Measurements from ENCODE around the gene NXT1. TPM values are rescaled to one million over a fixed set of nuclear protein-coding genes. Genes with fewer than 3 reads are reported as not detected.
"Not testable (repeated sequence)": the region's sequence is repeated elsewhere in the genome, so short reads cannot be mapped to it uniquely, and the experiment has no call there.

Gene NXT1
- 11.1 TPM for polyA plus RNA-seq (ENCODE audit: insufficient read length)

DNA sequence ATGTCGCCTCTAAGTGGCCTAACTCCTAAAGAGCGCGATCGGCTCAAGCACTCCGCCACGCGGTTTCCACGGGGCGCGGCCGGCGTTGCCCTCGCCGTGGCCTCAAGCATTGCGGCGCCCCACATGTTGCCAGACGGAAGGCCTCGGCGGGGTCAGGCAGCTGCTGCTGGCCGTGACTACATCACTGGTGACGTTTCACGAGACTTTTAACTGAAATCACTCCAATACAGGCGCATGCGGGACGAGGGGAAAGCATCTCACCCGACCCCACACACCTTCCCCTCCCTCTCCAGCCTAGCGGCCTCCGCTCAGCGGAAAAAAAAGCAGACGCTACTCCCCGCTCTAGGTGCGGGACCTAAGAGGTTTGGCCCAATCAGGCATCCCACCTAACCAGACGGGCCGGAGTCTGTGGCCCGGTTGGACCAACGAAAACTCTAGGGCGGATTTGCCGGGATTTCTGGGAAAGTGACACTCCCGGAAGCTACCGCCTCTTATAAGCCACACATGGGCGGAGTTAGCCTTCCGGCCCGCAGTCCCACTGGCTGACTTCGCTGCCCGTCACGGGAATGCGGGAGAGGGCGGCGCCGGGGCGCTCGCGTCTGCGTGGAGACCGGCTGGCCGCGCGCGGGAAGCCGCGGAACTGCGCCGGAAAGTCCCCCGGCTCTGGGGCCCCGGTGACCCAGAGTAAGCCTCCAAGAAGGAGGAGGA, at the start of gene NXT1:
Gene NXT1 (plus strand): TSS at position 596 of the 708 bp plus-strand sequence. CDS start 3,251 bp downstream, outside the sequence.
- DNase-seq = peak; percentile 98

DNA sequence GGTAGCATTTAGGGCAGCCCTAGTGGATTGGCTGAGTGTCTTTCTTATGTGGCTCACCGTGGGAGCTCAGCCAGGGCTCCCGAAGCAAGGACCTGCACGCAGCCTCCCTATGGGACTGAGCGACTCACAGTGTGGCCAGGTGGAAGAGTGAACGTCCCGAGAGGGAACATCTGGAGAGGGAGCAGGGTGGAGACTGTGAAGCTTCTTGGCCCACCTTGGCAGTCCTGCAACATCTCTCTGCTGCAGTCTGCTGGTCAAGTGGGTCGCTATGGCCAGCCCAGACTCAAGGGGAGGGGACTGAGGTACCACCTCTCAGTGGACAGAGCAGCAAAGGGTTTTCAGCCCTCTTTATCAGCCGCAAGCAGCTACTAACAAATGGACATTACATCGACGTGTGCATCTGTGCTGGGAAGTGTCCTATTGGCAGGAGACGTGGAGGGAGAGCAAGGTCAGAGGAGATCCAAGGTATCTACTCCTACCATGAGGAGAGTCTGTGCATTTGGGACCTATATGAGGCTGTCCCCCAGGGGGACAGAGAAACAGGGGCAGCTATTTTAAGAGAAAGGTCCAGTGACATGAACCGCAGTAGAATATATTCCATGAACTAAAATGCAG, 49.0 kb upstream of the NXT1 start:
- no peak for DNase-seq

DNA sequence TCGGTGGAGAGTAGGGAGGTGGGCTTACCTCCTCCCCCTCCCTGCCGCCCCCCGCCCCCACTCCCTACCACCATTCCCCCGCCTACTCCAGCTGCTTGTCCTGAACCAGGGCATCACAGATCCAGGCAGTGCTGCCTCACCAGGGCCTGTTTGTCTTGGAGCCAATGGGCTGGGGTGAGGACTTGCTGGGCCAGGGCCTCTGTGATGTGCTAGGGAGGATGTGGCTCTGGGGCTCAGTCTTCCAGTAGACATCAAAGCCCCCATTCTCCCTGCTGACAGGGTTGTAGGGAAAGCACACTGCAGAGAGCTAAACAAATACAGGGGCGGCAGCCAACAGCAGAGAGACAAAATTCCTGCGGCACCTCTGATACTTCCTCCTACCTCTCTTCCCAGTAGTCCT, 48.2 kb upstream of the NXT1 start:
- DNase-seq = no peak

DNA sequence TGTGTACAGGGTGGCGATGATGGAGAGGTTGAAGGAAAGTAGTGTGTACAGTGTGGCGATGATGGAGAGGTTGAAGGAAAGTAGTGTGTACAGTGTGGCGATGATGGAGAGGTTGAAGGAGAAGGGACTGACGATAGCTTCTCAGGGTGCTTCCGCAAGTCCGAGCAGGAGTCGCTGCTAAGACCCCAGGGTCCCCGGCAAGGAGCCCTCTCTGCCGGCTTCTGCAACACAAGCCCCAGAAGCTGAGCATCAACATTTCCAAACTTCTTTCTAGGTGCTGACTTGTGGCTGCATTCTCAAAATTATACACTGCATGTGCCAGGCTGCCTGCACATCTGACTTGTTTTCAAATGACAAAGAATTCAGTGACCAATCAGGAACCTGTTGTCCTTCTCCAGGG, 47.8 kb upstream of the NXT1 start:
- DNase-seq = no peak

DNA sequence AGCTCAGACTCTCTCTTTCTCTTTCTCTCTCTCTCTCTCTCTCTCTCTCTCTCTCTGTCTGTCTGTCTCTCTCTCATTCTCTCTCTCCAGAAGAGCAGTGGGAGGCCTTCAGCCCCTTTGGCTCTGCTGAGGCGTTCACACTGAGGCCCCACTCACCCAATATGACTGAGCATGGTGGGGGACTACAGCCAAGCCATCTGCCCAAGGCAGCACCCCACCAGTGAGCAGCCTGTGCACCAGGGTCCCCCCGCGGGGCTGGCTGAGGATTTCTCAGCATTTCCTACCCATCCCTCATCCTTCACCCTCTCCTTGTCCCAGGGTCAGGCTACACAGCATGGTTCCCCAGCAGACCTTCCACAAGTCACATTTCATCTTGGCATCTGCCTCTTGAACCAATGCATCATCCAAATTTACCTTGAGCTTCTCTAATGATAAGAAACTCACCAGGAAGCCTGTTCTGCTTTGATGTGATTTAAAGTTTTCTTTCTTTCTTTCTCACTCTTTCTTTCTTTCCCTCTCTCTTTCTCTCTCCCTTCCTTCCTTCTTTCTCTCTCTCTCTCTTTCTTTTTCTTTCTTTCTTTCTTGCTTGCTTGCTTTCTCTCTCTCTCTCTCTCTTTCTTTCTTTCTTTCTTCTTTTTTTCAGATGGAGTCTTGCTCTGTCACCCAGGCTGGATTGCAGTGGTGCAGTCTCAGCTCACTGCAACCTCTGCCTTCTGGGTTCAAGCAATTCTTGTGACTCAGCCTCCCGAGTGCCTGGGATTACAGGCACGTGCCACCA, 47.1 kb upstream of the NXT1 start:
- DNase-seq = no peak

DNA sequence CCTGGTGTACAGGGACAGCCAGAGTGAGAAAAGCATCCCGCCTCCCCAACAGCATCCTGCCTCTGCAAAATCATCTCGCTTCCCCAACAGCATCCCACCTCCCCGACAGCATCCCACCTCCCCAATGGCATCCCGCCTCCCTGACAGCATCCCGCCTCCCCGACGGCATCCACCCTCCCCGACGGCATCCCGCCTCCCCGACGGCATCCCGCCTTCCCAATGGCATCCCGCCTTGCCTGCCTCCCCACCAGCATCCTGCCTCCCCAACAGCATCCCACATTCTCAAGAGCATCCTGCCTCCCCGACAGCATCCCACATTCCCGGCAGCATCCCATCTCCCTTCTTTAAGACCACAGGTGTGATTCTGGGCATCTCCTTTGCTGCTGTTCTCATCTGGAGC, 46.0 kb upstream of the NXT1 start:
- DNase-seq = no peak

DNA sequence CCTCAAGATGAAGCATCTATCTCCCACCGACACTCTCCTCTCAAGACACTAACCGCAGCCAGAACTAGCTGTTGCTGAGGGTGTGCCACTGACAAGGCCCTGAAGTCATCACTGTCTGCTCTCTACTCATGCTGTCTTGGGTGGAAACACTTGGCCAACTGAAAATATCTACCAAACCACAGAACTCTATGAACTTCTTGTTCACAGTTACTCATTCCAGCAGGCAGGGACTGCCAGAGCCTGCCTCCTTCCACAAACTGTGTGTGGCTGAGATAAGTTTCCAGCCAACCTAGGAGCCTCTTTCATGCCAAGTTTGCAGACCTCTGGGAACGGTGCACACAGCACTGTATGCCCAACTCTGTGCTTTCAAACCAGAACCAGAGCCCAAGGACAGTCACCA, 45.5 kb upstream of the NXT1 start:
- no peak for DNase-seq

DNA sequence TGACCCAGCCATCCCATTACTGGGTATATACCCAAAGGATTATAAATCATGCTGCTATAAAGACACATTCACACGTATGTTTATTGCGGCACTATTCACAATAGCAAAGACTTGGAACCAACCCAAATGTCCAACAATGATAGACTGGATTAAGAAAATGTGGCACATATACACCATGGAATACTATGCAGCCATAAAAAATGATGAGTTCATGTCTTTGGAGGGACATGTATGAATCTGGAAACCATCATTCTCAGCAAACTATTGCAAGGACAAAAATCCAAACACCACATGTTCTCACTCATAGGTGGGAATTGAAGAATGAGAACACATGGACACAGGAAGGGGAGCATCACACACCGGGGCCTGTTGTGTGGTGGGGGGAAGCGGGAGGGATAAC, 43.2 kb upstream of the NXT1 start:
- DNase-seq = not testable (repeated sequence)

DNA sequence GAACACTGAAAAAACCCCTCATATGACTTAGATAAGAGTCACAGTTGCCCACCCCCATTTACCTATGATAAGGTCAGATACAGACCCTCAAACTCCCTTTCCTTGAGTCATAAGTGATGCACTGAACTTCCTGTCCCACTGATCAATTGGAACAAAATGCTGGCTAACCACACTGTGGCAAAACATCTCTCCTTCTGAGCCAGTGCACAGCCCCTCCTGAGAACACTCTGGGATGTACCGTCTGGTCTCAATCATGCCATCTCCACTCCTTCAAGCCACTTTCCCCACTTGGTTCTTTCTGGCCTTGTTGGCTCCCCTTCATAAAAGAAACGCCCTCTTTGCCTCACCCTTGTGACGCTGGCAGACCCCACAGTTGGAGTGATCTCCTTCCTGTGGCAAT, 42.6 kb upstream of the NXT1 start:
- DNase-seq = no peak

DNA sequence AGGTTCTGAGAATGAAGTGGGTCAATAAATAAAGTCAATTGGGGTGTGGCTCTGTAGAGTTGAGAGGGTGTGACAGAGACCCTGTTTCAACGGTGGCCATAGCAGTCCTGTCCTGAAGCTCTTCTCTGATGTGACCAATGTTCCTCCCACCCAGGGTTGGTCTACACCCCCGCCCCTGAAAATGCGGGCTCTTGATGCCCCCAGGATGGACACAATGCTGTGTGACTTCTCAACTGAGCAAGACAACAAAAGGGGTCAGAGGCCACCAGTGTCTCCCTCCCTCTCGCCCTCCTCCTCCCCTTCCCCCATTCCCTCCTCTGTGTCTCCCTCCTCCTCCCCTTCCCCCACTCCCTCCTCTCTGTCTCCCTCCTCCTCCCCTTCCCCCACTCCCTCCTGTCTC, 41.7 kb upstream of the NXT1 start:
- no peak for DNase-seq

DNA sequence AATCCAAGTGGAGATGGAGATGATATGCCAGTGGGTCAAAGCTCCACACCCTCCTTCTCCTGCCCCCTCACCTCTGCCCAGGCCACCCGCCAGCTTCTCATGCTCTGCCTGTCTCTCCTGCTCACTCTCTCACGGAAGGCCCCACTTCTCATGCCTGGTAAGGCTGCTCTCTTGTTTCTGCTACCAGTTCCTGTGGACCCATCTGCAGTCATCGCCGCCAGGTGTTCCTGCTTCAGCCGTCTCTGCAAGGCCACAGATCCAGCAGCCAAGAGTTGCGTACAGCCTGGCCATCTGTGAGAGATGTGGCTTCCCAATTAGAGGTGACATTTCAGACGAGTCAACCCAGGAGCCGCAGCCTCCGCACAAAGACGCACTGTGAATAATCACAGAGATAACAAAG, 40.8 kb upstream of the NXT1 start:
- no peak for DNase-seq

DNA sequence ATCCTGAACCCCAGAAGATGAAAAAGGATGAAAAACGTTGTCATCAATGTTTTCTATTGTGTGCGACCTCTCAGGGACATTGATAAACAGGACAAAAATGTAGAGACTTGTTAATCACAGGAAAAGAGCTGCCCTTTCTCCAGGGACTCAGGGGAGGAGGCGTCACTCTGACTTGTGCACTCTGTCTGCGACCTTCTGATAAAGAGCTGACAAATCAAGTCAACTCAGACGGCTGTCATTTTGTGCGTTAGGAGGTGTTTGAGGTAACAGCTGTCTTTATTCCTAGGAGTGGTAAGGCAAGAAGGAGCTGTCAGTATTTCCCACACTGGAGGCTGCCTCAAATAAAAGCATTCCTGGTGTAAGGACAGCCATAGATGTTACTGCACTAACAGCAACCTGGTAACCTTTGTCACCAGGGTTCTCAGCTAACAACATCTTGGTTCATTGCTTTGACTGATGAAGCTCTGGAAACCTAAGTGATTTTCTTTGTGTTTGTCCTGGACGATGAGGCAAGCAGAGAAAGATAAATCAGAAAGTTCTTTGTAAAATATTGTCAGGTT, 38.6 kb upstream of the NXT1 start:
- no peak for DNase-seq

DNA sequence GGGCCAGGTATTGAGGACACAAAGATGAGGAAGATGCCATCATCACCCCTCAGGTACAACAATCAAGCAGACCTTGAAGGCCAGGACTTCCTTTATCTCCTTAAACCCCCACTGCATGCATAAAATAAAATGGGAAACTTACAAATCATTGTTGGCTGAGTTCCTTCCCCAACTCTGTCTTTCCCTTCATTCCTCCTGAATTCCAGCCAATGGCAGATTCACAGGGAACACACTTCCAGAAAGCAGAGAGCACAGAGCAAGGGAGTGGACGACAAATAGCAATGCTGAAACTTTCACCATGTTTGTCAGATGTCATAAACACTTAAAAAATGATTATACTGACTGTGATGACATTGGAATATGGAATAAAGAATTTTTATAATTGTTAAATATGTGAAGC, 37.3 kb upstream of the NXT1 start:
- peak; percentile 46 for DNase-seq

DNA sequence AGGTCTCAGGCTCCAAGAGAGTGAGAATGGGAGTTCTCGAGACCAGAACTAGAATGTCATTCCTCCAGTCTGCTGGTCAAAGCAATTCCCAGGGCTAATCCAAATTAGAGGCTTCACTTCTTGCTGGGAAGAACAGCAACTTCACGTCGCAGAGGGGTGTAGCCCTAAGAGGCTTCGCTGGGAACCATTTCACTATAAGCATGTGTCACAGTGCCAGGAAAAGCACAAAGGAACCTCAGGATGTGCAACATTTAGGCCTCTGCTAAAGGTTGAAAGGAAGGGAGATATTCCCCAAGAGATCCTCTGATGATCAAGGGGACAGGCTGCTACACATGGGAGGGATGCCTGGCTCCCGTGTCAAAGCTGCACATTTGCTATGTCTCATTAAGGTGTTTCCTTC, 35.9 kb upstream of the NXT1 start:
- no peak for DNase-seq

DNA sequence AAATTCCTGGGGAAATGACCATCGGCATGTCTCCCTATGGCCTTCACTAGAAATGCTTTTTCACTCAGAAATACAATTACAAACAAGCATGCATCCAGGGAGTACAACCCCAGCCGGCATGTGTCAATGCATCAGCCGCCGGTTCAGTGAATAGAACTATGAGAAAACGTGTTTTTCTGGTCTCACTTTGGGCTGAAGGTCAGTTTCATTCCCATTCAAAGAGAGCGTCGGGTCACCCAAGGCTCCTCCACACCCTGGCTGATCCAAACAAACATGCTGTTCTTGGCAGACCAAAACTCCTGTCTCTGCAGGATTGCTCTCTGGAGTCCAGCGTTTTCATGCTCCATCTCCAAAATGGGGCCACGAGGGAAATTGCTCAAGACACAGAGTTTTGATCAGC, 35.5 kb upstream of the NXT1 start:
- no peak for DNase-seq

DNA sequence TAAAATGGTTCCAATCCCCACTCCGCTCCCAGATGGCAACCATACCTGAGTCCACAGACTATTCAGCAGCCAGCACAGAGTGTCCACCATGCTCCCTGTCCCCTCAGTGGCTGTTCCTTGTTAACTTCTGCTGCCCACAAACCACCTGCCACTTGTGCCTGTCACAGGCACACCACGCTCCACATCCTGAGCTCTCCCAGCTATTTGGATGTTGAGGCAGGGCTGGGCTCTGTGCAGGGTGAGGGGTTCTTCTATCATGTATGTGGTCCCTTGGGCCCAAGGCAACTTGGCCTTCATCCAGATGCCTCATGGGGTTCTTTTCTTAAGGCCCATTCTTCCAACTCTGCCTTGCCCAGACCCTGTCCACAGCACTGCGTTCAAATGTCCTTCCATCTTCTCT, 34.0 kb upstream of the NXT1 start:
- DNase-seq = no peak

DNA sequence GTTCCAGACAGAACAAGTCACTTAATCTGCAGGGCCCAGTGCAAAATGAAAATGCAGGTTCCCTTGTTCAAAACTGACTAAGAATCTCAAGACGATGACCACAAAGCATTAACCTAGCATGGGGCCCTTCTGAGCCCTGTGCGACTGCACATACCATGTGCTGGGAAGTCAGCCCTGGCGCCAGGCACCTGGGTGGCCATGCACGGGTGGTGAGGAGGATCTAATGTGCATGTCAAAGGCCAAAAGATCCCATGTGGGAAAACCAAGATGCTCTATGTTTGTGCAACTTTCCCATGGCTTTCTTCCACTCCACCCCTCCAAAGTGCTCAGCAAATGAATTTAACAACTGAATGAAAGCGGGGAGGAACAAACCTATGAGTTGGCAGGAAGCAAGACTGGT, 33.5 kb upstream of the NXT1 start:
- DNase-seq = no peak

DNA sequence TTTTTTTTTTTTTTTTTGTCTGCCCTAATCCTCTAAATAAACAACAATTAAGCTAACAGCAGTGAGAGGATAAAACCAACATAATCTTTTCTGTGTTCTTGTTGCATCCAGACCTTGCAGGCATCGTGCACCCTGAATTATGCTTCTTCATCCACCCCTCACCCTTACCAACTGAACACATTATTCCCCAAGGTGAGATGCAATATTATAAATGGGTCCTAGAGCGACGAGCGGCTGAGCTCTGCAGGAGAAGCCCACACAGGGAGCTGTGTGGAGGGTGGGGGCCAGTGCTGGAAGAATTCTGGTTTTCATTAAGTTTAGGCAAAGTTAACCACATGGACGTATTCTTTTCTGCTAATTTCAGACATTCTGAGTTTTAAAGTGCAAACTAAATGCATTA, 32.2 kb upstream of the NXT1 start:
- no peak for DNase-seq

DNA sequence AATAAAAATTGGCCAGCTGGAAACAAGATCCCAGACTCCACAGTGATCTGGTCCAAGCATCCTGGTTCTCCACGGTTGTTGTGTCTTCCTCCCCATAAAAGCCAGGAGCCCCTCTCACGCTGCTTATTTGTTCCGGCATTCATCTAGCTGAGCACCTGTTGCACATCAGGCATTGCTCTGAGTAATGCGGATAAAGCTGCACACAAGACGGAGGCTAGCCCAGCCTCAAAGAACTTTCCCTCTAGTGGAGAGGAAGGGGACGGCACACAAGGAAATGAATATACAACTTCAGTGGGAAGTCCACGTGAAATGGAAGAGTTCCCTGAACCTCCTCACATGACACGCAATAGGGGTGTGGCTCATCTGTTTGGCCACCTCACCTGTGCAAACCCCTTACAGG, 30.3 kb upstream of the NXT1 start:
- DNase-seq = no peak

DNA sequence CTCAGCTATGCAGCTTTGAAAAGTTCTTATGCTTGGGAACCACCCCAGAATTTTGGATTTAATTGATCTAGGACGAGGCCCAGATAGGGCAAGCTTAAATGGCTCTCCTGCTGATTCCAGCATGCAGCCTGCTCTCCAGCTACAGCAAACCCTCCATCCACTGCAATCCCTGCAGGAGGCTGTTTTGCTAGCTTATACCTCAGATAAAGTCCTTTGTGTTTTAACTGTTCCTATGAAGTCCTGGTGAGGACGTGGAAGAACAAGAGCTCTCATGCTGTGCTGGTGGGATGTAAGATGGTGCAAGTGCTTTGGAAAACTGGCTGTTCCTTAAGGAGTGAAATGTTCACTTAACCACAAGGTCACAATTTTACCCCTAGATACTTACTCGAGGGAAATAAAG, 25.5 kb upstream of the NXT1 start:
- DNase-seq = no peak

DNA sequence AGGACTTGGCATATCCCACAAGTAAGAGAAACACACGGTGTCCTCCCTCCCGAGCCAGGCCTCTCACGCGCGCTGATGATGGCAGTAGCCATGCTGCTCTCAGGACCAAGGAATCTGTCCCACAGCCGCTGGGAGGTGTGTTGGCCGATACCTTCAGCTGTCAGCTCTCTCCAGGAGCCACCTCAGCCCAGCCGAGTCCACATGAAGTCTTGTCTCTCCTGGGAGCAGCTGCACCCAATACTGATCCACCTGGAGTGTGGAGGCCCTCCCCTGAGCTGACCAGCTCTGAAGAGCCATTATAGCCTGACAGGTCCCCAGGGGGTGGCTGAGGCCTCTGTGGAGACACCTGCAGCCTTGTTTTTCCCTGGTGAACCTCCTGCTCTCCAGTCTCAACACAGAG, 23.8 kb upstream of the NXT1 start:
- no peak for DNase-seq

DNA sequence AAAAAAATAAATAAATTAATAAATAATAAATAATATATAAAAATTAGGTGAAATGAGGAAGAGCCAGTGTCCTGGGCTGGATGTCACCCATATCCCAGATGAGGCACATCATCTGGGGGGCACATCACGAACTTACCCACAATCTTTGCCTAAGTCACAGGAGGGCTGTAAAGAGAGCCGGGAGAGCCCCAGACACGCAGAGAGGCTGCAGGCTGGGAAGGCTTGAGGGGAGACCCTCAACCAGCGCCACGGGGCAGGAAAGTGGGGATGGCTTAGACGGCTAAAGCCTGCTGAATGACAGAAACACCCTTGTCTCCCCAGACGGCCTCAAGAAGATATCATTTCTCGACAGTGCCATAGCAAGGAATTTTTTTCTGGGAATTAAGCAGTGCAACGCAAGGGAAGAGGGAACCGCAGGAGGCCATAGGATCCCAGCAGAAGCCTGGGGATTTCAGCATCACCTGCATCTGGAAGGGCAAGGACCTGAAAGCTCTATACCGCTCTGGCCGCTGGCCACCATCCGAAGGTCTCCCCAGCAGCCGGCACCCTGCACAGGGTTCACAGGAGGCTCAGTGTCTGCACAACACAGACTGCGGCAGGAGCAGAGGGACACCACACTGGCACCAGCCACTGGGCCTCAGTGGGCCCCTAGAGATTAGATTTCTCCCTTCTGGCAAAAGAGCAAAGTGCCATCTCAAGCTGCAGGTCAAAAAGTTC, 22.8 kb upstream of the NXT1 start:
- DNase-seq = no peak

All from hindlimb muscle (tissue), 1 donor.